NCI-H460 (cell line): ENCODE data around the gene ZNF20. TPM values are rescaled to one million over a fixed set of nuclear protein-coding genes. Genes with fewer than 3 reads are reported as not detected.

Source experiments
- DNase-seq: peaks from one replicate; pipeline ENCODE4 v3.0.0-alpha.2; 2016; ENCODE audit warnings: low read depth; ENCODE audit errors: extremely low read depth
- polyA plus RNA-seq: library from polyadenylated mRNA; depleted of rRNA; stranded (reverse); fragments of >200 nt; gene quantifications from 2 replicates; pipeline ENCODE4 v1.2.3, GENCODE V29; 2014; cell fraction: nucleus; rRNA removed
- total RNA-seq: library from RNA; depleted of rRNA; stranded (reverse); fragments of >200 nt; shearing (Covaris generic); gene quantifications from 2 replicates; pipeline ENCODE4 v1.2.3, GENCODE V29; 2014; rRNA removed

The ZNF20 gene
- total RNA-seq = 0.75 and 1.7 TPM in 2 replicates
- not detected in 2 replicates for polyA plus RNA-seq

- DNase-seq = peak; percentile 33
These were observed at the start of gene ZNF20 for GRCh38 chr19:12139885-12140544. Gene ZNF20, minus strand, starts transcription at chr19:12140350. Its CDS starts 168 bp downstream, at chr19:12140182.

- no peak for DNase-seq
These were observed 47.5 kb upstream of the ZNF20 start for GRCh38 chr19:12187625-12188024.

DNA sequence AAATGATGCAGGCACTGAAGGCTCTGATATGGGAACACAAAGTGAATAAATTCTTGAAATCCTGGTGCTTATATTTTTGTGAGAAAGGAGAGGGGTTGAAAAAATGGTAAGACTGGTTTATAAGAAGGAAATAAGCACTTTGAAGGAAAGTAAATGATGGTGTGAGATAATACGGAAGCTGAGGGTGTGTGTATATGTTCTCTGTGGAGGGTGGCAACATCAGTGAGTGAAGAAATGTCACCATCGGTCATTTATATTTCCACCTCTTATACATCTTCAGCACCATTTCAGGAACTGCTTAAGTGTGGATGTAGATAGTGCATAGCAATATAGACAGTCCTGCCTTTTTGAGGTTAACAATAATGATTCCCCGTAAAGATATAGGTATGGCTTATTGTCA lies 40.2 kb upstream of the ZNF20 start:
- DNase-seq = no peak

DNA sequence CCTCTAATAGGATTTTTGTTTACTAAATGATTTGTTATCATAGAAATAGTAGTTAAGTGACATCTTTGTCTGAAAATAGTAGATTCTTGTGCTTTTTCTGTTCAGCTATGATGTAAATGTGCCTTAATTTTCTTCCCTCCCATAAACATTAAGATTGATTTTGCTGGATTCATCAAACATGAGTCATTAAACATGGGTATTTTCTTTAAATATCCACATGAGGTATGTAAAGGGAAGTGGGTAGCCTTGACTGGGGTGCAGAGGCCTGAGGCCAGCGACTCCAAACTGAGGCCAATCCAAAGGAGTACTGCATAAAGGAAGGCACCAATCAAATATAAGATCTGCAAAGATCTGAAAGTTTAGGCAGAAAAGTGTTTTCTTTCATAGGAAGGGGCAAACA lies 26.5 kb upstream of the ZNF20 start:
- no peak for DNase-seq

- DNase-seq = no peak
These were observed 23.7 kb upstream of the ZNF20 start for GRCh38 chr19:12163826-12164225.

DNA sequence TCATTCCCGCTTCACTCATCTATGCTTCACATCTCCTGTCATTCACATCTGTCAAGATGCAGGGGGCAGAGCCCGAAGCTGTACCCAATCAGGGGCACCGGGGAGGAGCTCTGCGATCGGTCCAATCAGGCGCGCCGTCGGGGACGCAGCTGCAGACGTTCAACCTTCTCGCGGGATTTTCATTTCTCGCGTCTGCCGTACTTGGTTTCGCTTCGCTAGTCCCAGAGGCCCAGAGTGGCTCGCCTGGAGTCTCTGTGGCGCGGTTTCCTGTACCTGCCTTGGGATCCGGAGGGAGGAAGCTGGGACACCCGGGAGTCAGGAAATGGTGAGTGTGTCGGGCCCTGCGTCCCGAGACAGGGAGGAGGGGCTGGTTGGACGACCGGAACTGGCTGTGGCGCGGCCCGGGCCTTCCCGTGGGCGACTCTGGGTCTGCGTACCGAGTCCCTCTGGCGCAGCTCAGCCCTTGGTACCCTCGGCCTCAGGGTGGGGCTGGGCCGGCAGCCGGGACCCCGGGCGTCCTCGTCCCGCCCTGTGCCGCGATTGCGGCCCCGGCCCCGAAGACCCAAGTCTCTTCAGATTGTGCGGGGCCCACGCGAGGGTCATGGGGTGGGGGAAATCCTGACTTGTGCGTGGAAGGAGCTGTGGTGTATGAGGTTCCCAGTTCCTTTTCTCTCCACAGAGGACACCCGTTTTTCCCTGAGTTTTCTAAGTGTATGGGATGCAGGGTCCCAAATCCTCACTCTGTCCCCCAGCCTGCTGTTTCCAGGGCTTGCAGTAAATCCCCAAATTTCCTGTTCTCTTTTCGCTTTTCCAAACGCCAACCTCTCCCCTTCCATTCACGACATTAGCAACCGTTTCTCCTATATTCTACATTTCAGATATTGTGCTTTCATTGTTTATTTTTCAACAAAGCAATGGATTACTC lies 23.0 kb upstream of the ZNF20 start, which contains the start of gene ZNF136:
Gene ZNF136, plus strand, starts transcription at position 215 of the 925 bp plus-strand sequence. Its CDS starts 108 bp downstream, at position 323.
- DNase-seq = peak; percentile 85

DNA sequence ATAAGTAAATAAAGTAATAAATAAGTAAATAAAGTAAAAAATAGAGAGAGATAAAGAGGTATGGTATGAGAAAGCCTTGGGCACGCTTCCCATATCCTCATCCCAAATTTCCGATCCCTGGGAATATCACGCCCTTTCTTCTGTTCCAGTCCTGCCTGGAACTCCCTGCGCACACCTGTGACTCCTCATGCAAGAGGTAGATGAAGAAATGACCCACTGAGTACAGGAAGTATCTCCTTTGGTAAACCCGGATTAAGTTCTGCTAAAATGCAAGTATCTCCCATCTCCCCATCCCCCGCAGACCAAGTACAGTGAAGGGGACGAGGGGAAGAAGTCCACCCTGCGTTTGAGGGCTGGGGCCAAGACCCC lies 22.3 kb upstream of the ZNF20 start:
- no peak for DNase-seq

DNA sequence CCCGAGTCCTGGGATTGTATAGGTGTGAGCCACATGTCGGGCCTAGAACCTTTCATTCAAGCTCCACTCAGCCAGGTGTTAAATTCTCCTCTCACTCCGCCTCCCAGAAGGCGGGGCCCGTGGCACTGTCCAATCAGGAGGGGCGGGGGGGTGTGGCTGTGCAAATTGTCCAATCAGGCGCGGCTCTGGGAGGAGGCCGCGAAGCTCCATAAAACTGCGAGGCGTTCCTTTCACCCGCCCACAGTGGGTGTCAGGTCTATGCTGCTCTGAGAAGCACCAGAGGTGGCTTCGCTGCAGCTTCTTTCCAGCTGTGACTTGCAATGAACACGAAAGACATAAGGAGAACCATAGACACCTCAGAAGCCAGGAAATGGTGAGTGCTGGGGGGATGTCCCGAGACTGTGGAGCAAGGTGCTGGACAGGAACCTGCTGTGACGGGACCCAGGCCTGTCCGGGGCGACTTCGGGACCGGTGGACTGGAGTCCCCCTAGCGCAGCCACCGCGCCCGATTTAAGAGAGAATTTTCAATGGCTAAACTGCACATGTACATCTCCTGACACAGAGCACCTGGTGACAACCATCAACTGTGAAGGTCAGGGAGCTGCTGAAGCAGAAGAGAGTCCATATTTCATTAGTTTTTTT lies 19.7 kb upstream of the ZNF20 start:
- DNase-seq = no peak

GRCh38 chr19:12156223-12157058 lies 16.3 kb upstream of the ZNF20 start, which contains the start of gene ZNF625:
Gene ZNF625, minus strand, starts transcription at chr19:12156734. Its CDS starts 176 bp downstream, at chr19:12156558.
- DNase-seq = no peak

GRCh38 chr19:12155324-12155860 lies 15.2 kb upstream of the ZNF20 start:
- DNase-seq = no peak

- no peak for DNase-seq
These were observed 5.2 kb upstream of the ZNF20 start for GRCh38 chr19:12145348-12145747.

DNA sequence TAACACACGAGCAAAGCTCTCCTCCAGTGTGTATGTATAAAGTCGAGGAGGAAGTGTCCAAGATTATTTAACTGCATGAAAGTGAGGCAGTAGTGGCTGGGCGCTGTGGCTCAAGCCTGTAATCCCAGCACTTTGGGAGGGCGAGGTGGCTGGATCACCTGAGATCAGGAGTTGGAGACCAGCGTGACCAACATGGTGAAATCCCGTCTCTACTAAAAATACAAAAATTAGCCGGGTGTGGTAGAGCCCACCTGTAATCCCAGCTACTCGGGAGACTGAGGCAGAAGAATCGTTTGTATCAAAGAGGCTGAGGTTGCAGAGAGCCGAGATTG lies 1.2 kb upstream of the ZNF20 start:
- DNase-seq = no peak

DNA sequence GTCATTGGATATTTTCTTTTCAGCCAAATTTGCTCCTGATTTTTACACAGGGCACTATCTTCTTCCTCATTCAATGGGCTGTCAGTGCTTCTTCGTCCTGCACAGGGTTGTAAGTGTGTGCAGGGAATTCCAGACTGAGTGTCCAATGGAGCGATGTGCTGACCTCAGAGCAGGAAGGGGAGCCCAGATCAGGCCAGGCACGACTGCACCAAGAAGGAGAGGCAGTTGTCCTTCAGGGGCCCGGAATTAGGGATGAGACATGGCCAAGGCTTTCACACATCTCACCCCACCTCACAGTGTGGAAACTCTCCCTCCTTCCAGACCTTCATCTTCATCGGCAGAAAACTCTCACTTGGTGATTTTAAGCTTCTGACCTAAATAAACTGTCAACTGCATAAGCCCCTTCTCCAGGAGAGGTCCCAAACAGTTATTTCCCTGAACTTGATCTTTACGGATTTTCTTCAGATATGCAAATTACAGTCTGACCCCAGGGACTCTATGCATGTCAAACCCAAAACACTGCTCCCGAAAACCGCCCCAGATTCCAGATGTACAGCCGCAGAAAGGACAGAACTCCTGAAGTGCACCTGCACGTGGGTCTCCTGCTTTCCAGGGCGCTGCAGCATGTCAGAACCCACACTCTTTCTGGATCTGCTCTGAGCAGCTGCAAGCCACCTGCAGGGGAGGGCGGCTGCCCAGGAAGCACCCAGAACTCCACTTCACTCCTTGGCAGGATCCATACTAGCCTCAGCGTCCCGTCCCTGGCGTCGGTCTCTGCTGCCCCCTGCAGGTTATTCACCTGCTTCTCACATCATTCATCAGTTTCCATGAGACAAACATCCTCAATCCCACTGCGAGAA lies 625 bp upstream of the ZNF20 start:
- DNase-seq = peak; percentile 25

DNA sequence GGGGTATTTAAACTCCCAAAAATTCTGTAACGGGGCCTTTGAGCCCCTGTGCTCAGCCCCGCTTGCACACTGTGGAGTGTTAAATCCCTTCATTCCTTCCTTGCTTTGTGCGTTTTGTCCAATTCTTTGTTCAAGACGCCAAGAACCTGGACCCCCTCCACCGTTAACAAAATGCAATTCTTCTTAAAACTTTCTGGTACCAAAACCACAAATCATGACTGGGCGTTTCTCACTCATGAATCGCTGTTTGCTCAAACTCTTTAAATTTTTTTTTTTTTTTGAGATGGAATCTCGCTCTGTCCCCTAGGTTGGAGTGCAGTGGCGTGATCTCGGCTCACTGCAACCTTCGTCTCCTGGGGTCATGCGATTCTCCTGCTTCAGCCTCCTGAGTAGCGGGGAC lies 881 bp downstream of the ZNF20 start:
- no peak for DNase-seq

GRCh38 chr19:12137221-12137940 lies 2.8 kb downstream of the ZNF20 start:
- DNase-seq = no peak

DNA sequence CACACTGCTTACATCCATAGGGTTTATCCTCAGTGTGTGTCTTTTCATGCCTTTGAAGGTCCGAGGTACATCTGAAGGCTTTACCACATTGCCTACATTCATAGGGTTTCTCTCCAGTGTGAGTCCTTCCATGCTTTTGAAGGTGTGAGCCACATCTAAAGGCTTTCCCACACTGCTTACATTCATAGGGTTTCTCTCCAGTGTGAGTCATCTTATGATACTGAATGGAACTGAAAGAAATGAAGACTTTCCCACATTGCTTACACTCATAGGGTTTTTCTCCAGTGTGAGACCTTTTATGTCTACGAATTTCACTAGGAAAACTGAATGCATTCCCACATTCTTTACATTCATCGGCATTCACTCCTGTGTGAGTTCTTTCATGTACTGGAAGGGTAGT lies 7.1 kb downstream of the ZNF20 start:
- DNase-seq = no peak

- DNase-seq = no peak
These were observed 13.4 kb downstream of the ZNF20 start for GRCh38 chr19:12126707-12127106.

DNA sequence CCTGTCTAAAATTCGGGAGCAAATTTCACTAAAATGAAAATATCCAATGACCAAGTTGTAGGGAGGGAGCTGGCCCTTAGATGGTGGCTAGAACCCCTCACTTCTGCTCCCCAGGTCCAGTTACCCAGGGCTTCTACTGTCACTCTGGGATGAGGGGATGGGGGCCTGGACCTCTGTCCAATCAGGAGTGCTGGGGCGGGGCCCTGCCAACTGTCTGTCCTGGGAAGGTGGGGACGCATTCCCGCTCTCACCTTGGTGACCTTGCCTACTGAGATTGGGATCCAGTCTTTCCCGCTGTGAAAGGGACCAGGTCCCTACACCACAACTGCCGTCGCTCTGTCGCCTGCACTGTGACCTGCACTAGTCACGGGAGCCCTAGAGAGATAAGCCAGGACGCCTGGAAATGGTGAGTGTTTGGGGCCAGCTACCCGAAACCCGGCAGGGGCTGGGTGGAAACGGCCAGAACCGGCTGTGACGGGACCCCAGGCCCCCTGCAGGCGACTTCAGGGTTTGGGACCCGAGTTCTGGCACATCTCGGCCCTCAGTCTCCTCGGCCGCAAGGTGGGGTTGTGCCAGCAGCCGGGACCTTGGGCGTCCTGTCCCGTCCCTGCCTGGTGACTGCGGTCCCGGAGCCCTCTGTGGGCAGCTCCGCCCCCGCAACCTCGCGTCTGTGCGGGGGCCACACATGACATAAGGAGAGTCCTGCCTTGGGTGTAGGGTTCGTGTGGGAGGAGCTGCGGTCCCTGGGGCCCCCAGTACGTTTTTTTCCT lies 22.8 kb downstream of the ZNF20 start:
- no peak for DNase-seq
